GM15510 (cell line): ENCODE measurements around the gene OTC.

Experiments
- POLR2A ChIP-seq: IDR thresholded peaks from 3 replicates; pipeline ENCODE4 v1.6.1; 2011; ENCODE audit warnings: borderline replicate concordance; ENCODE audit not compliant: insufficient read length; ENCODE audit errors: extremely low read depth

OTC gene

DNA sequence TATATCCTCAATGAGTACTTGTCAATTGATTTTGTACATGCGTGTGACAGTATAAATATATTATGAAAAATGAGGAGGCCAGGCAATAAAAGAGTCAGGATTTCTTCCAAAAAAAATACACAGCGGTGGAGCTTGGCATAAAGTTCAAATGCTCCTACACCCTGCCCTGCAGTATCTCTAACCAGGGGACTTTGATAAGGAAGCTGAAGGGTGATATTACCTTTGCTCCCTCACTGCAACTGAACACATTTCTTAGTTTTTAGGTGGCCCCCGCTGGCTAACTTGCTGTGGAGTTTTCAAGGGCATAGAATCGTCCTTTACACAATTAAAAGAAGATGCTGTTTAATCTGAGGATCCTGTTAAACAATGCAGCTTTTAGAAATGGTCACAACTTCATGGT, at the start of gene OTC:
Gene OTC, plus strand, starts transcription at position 243 of the 400 bp plus-strand sequence. Its CDS starts 93 bp downstream, at position 336.
- TF ChIP-seq POLR2A = no peak

DNA sequence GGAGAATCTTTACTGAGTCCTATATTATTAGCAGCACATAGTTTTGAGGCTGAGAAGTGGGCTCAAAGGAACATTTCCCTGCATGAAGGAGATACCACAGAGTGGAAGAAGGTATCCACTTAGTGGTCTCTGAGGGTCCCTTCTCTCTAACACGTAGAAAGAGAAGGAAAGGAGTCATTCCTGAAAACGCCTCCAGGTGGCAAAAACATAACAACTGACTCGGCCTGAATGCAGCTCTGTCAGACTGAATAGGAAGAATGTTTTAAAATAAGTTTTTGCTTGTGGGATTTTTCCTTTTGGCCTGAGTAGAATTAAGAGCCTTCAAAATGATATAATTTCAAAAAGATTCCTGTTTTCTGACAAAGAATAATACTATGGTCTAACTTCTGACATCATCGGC, 48.4 kb upstream of the OTC start:
- TF ChIP-seq POLR2A = no peak

DNA sequence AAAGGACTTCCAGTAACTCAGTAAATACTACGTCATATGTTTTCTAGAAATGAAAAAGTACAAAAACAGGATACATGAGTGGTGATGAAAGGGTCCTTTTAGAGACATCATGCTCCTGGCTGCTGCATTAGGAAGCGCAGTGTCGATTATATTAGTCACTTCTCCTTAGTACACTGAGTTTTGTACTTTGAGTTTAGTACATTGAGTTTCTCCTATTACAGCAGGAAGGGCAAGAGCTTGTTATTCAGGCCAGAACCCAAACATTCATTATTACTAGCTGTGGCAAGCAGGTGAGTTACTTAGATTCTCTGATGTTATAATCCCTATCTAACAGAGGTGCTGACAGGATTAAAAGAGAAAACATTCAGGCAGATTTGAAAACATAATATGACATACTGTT, 46.4 kb upstream of the OTC start:
- TF ChIP-seq POLR2A = no peak

DNA sequence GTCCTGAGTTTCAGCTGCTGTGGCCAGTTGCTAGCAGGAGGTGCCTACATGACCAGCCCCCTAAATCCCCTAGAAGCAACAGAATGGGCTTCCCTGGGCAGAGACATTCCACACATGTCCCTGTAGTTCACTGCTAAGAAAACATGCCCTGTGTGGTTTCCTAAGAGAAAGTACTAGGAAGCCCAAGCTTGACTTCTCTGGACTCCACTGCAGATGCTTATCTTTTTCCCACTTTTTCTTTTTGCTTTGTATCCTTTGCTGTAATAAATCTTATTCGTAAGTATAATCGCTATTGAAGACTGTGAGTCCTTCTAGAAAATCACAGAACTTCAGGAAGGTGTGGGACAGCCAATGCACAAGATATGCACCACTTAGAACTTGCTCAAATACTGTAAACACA, 40.7 kb upstream of the OTC start:
- no peak for TF ChIP-seq POLR2A

DNA sequence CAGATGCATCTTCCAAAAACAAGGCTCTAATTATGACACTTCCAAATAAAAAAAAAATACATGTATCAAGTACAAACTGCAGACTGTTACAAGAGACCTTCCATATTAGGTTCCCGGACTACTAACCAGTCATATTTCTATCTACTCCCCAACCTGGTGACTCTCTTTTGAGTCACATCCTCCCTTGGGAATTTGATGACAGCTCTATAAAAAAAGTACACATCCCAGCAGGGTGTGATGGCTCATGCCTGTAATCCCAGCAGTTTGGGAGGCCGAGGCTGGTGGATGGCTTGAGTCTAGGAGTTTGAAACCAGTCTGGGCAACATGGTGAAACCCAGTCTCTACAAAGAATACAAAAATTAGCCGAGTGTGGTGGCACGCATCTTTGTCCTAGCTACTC, 40.0 kb upstream of the OTC start:
- no peak for TF ChIP-seq POLR2A

DNA sequence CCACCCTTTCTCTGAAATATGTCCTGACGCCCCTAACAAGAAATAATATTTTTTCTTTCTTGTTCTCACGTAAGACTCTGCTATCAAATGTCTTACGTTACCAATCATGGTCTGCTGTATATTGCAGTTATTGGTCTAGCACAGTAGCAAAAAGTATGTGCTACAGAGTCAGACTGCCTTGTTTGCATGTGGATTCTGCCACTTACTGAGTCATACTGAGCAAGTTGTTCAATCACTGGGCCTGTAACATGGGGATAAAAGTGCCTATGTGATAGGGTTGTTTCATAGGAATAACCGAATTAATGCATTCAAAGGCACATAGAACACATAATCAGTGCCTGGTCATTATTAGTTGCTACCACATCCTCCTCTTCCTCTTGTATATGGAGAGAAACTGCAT, 39.2 kb upstream of the OTC start:
- TF ChIP-seq POLR2A = no peak

DNA sequence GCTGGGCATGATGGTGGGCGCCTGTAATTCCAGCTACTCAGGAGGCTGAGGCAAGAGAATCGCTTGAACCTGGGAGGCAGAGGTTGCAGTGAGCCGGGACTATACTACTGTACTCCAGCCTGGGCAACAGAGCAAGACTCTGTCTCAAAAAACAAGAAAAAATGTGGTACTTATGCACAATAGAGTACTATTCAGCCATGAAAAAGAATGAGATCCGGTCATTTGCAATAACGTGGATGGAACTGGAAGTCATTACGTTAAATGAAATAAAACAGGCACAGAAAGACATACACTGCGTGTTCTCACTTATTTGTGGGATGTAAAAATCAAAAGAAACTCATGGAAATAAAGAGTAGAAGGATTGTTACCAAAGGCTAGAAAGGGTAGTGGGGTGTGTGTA, 37.2 kb upstream of the OTC start:
- no peak for TF ChIP-seq POLR2A

DNA sequence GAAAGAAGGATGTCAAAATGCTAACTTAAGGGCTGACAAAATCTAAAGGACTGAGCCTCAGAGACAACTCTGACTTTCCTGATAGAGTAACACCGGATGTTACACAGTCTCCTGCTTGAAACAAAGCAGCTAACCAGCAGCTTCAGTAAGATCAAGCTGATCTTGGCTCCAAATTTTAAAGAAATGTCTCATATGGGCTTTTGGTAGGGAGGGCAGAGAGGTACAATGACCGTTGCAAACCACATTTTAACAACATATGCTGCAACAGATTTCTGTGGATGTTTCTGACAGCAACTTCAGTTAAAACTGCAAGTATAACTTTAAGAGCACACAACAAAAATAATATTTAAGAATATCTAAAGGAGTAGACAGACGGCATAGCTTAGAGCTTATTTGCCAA, 34.2 kb upstream of the OTC start:
- no peak for TF ChIP-seq POLR2A

DNA sequence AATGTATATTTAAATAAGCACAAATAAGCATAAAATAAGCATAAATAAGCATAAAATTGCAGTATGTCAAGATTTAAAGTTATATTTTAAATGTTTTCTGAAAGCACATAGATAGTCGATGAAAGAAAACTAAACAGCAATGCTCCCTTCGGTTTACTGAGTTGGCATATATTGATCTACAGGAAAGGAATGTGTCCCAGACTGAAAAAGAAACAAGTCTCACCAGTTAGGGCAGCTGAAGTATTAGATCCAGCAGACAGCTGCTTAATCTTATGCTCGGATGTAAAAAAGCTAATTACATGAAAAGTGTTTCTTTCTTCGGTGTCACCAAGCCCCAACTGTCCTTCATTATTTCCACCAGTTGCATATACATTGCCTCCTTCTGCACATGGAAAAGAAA, 33.8 kb upstream of the OTC start:
- TF ChIP-seq POLR2A = no peak

DNA sequence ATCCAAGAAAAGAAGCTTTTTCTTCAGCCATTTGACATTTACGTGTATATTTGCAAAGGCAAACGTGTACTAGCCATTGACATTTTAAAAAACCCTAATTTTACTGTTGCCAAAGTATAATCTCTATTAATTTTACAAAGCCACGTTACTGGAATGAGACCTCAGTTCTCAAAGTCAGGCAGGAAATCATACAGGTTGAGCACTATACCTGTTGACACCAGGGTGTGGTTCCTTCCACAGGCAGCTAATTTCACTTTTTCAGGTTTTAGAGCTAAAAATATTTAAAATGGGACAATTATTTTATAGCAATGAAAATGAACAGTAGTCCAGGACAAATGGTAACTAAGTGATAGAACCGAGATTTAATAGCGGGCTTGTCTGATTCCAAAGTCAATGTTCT, 31.6 kb upstream of the OTC start:
- TF ChIP-seq POLR2A = no peak

DNA sequence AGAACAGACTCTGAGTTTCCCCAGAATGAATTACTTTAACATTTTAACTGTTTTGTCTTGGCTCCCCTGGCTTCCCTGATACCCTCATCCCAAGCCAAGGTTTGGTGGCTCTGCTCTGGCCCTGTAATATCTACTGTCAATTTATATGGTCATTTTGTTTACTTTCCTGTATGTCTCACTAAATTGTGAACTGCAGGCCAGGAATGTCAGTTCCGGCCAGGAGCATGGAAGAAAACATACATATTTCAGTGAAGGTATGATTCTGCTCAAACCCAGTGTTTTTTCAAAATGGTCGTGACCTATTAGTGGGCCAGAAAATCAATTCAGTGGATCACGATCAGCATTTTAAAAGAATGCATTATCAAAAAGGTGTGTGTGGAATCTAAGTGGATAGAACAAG, 26.3 kb upstream of the OTC start:
- no peak for TF ChIP-seq POLR2A

DNA sequence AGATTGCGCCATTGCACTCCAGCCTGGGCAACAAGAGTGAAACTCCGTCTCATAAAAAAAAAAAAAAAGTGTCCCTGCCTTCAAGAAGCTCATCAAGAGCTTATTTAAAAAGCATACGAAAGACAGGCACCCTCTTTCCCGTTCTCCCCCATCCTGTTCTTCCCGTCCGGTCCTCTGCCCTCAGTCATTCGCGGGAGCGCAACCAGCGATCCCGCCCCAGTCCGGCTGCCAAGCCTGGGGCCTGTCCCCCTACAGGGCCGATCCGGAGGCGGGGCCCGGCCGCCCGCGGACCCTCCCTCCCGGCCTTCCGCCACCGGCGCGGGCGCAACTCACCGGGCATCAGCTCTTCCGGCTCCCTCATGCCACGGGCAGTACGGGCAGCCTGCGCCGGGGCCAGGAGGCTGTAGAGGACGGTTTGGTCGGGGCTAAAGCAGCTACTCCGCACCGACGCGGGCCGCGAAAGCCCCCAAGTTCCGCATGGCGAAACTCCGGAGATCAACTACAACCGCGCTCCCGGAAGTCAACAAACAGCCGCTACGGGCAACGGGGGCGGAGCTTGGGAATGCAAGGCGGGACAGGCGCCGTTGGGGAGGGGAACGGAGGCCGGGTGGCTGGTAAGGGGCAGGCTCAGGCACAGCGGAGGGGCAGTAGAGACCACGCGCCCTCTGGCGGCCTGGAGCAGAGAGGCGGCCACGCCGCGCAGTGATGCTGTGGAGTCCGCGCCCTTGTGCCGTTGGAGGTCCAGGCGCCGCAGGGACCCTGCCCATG, 25.2 kb upstream of the OTC start, which contains the start of gene RPGR:
Gene RPGR, minus strand, starts transcription at position 503 of the 768 bp plus-strand sequence. Its CDS starts 142 bp downstream, at position 361.
- TF ChIP-seq POLR2A = no peak

DNA sequence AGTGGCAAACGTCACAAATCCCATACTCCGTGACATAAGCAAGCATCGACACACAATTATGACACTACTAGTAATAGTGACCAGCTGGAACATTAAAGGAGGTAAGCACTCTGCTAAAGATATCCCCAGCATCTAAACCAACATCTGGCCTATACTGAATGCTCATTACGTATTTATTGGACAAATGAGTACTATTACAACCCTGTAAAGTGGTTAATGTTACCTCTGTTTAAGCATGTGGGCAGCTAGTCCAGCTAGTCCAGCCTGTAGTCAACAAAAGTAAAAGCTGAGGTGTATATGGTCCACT, 24.7 kb upstream of the OTC start:
- no peak for TF ChIP-seq POLR2A

DNA sequence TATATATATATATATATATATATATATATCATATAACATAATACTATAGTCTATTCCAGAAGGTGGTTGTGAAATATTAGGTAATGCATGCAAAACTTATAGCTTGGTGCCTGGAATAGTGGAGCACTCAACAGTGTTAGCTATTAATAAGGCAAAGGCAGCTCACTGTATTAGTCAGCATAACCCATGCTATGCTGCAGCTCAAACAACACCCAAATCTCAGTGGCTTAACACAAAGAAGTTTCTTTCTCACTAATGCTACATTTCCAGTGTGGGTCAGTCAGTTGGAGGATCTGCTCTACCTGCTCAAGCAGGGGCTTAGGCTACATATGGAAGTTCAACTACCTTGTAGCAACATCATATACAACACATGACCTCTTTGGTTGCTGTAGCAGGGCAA, 19.9 kb upstream of the OTC start:
- no peak for TF ChIP-seq POLR2A

DNA sequence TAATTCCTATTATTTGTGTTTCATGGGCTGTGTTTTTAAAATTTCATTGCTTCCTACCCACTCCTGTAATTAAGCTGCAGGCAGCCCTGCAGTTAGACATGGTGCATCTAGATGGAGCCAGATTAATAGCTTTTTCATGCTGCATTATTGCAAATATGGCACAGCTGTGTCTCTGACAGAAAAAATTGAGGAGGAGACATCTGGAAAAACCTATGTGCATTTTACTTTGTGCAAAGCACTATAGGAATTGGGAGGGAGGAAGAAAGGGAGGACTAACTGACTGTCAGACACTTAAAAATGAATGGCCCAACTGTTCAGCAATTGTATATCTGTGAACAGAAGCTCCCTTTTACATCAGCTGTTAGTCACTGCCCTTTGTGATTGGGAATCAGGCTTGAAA, 17.0 kb upstream of the OTC start:
- TF ChIP-seq POLR2A = no peak

DNA sequence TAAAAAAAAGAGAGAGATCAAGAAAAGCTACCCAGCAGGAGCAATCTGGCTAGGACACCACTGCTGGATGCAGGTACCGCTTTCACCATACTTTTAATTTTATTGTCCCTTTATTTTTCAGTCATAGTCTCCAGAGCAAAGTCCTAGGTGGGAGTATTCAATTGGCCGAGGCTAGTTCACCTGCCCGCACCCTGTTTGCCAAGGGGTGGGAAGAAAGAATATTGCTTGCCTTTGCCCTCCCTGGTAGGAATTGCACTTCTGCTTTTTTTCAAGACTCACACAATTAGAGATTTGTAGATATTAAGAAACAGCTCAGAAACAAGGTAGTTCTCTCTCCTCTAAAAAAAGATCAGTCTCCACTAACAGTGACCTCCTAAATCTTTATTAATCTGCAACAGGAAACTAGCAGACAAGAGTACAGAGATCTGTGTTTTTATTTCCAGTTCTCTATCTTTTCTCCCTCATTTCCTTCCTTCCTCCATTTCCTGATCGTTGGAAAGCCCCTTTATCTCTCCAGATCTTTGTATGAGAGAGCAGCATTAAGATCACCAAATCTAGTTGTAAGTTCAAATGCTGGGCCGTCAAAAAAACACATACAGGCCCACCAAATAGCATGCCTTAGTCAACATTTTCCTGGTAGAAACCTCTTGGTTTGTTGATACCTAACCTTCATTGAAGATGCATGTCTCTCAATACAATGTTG, 15.7 kb upstream of the OTC start:
- TF ChIP-seq POLR2A = no peak

DNA sequence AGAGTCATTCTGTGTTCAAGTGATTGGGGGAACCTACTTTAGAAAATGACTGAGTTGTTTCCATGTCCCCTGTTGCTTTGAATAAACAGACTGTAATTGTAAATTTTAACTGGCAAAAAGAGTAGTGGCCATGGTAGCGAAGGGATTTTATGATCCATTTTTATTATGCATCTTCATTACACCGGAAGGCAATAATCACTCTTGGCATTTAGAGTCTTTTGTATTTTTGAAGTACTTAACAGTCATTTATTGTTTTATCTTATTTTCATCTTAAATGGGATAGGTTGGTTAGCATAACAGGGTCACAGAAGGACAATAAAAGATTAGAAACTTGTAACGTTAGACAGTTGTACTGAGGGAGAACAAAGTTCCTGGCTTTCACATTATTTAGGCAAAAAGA, 11.0 kb upstream of the OTC start:
- no peak for TF ChIP-seq POLR2A
